HL-60/S4 treated with phorbol 12-myristate 13-acetate at 8.2 ng/mL for 4 days and 3 days (cell line): Measurements from ENCODE around the gene SETD1A.
"Not testable (repeated sequence)": the region's sequence is repeated elsewhere in the genome, so short reads cannot be mapped to it uniquely, and the experiment has no call there.

Experiments
- in situ Hi-C: fragments of 300-500 bp; cut with MboI; formaldehyde crosslinking; loops from 2 replicates; pipeline ENCODE4 v1.15.0; 2022; ENCODE audit warnings: low sequenced_read_pairs

SETD1A gene

DNA sequence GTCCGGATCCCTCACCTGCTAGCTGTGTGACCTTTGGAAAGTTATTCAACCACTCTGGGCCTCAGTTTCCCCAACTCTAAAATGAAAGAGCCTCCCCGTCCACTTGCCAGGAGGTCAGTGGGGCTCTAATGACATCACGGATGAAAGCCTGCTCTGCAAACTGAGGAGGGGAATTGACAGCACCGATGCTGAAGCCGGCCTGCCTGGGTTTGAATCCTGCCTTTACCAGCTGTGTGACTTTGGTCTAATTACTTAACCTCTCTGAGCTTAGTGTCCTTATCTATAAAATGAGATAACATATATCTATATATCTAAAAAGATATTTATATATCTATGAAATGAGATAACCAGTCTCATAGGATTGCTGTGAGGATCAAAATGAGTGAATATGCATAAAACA lies 51.0 kb downstream of the SETD1A start:
- in situ Hi-C loops, result no loop called here

DNA sequence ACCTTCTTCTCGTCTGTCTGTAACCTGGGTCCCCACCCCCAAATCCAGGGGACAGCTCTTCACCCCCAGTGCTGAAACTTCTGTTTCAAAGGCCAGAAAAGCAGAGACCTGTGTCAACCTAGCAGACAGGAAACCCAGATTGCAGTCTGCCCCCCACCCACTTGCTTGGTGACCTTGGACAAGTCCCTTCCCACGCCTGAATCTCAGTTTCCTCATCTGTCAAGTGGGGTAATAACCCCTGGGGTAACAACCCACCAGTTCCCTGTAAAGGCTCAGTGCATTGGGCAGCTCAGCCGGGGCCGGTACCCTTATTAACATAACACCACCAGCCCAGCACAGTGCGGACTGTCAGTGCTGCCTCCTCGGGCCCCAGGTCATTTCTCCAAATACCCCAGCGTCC lies 51.6 kb downstream of the SETD1A start:
- in situ Hi-C loops, result no loop called here

DNA sequence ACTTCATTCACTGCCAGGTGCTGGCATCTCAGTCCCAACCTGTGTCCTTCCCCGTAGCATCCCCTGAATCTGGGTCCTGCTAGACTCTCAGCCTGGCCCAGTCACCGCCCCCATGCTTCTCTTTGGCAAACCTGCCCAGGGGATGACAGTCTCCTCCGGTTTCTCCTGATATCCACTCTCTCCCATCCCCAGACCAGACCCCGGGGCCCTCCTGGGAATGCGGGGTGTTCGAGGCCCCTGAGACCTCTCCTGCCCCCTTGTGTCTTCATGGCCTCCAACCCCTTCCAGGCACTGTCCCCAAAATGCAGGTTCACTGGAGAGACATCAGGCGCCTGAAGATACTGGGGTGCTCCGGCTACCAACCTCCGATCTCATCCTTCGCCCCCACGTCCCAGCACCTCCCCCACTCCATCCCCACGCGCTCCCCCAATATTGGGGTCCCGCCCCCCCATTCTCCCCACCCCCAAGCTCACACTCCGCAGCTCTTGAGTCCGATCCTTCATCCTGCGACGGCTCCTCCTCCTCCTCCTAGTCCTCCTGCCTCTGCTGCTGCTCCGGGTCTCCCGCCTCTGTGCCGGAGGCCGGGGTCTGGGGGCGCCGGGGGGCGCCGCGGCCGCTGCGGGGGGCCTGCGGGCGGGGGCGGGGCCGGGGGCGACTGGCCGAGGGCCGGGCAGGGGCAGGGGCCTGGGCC lies 52.5 kb downstream of the SETD1A start:
- in situ Hi-C loops, result no loop called here

DNA sequence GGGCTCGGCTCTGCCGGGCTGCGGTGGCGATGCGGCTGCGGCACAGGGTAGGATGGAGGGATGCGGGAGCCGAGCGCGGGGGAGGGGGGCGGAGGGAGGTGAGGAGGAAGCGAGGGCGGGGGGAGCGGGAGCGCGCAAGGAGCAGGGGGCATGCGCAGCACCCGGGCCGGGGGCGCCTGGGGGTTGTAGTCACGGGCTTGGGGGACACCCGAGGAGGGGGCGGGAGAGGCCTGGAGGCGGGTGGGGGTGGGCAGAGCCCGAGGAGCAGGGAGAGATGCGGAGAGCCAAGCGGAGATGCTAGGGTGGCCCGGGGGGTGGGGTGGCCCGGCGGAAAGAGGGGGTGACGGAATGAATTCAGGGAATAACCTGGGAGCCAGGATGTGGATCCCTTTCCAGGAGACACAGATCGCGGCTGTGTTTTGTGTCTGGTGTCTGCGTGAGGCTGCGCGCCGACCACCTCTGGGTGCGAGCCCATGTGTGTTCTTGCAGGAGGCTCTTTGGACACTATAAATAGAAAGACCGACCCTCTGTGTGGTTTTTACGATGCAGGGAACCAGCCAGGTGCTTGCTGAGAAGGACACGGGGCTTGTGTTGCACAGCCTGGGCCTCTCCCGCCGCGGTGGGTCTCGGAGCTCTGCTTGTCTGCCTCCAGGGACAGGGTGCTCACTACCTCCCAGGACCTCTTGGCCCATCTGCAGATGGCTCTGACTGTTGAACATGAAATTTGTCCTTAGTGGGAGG lies 53.2 kb downstream of the SETD1A start, which contains the start of gene STX1B:
Gene STX1B (minus strand): TSS at position 54 of the 741 bp plus-strand sequence. CDS start 242 bp downstream, outside the sequence.
- in situ Hi-C loops, result no loop called here

DNA sequence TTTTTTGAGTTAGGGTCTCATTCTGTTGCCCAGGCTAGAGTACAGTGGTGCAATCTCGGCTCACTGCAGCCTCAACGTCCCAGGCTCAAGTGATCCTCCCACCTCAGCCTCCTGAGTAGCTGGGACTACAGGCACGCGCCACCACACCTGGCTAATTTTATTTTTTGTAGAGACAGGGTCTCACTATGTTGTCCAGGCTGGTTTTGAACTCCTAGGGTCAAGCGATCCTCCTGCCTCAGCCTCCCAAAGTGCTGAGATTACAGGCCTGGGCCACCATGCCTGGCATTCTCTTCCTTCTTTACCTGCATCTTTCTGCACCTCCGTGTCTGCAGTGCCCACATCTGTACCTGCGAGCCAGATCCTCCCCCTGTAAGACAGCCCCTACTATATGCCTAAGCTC lies 54.3 kb downstream of the SETD1A start:
- in situ Hi-C loops, result not testable (repeated sequence)

DNA sequence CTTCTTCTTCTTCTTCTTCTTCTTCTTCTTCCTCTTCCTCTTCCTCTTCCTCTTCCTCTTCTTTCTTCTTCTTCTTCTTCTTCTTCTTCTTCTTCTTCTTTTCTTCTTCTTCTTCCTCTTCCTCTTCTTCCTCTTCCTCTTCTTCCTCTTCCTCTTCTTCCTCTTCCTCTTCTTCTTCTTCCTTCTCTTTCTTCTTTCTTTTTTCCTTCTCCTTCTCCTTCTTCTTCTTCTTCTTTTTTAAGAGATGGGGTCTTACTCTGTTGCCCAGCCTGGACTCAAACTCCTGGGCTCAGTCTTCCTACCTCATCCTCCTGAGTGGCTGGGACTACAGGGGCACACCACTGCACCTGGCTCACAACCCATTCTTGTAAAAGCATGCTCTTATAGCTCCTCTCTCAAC lies 55.7 kb downstream of the SETD1A start:
- in situ Hi-C loops, result not testable (repeated sequence)

DNA sequence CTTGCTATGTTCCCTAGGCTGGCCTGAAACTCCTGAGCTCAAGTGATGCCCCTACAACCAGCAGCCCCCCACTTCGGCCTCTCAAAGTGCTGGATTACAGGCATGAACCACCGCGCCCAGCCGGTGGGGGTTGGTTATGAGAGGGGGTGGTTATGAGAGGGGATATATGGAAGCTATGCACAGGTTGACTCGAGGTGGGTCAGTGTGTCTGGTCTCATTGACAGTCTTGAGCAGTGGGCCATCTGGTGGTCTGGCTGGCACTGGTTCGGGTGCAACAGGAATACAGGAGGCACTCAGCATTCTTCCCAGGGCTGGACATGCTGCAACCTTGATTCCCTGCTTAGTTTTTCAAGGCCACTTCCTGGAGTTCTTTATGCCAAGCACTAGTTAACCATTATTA lies 58.5 kb downstream of the SETD1A start:
- in situ Hi-C loops, result no loop called here

DNA sequence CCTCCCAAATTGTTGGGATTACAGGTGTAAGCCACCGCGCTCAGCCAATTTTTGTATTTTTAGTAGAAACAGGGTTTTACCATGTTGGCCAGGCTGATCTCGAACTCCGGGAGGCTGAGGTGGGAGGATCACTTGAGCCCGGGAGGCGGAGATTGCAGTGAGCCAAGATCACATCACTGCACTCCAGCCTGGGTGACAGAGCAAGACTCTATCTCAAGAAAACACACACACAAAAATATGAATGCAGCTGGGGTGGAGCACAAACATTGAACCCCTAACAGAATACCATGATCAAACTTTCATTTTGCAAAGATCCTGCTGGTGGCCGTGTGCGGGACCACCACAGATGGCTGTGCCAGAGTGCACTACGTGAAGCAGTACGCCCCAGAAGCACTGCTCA lies 60.2 kb downstream of the SETD1A start:
- in situ Hi-C loops, result not testable (repeated sequence)

DNA sequence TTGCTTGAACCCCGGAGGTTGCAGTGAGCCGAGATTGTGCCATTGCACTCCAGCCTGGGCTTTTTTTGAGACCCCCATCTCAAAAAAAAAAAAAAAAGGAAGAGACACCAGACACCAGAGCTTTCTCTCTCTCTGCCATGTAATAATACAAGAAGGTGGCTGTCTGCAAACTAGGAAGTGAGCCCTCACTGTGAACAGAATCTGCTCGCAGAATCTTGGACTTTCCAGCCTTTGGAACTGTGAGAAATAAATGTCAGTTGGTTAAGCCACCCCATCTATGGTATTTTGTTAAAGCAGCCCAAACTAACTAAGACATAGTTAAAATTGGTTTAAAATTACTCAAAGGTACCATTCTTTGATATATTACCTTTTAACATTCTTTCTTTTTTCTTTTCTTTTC lies 63.0 kb downstream of the SETD1A start:
- in situ Hi-C loops, result no loop called here

DNA sequence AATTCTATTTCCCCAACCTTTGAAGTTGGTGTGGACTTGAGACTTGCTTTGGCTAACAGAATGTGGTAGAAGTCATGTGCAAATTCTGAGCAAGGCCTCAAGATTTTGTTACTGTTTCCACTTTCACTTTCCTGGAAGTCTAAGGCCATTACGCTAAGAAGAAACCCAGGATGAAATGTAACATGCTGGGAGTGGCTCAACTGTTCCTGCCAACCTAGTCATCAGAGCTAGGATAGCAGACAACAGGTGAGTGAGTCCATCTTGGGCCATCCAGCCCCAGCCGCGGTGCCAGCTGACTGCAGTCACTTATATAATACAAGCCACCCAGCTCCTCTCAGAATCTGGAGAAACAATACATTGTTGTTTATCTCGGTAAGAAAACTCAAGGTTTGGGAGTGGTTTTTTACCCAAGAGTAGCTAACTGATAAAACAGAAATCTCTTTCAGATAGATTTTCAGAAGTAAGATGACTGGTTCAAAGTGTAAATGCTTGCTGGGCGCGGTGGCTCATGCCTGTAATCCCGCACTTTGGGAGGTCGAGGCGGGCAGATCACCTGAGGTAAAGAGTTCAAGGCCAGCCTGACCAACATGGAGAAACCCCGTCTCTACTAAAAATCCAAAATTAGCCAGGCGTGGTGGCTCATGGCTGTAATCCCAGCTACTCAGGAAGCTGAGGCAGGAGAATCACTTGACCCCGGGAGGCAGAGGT lies 65.1 kb downstream of the SETD1A start:
- in situ Hi-C loops, result no loop called here

DNA sequence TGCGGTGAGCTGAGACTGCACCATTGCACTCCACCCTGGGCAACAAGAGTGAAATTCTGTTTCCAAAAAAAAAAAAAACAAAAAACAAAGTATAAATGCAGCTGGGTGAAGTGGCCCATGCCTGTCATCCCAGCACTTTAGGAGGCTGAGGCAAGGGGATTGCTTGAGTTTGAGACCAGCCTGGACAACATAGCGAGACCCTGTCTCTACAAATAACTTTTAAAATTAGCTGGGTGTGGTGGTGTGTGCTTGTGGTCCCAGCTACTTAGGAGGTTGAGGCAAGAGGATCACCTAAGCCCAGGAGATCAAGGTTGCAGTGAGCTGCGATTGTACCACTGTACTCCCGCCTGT lies 65.7 kb downstream of the SETD1A start:
- in situ Hi-C loops, result no loop called here

DNA sequence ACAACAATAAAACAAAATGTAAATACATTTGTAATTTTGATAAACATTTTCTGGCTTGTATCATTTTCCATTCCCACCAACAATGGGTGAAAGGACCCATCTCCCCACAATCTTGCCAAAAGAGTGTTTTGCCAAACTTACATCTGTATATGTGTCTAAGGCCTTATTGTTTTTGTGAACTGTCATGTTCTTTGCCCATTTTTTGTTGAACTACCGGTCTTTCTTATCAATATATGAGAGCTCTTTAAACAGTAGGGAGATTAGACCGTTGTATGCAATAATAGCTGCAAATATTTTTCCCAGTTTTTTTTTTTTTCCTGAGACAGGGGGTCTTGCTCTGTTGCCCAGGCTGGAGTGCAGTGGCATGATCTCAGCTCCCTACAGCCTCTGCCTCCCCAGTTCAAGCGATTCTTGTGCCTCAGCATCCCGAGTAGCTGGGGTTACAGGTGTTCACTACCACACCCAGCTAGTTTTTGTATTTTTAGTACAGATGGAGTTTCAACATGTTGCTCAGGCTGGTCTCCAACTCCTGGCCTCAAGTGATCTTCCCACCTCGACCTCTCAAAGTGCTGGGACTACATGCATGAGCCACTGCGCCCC lies 66.2 kb downstream of the SETD1A start:
- in situ Hi-C loops, result no loop called here

DNA sequence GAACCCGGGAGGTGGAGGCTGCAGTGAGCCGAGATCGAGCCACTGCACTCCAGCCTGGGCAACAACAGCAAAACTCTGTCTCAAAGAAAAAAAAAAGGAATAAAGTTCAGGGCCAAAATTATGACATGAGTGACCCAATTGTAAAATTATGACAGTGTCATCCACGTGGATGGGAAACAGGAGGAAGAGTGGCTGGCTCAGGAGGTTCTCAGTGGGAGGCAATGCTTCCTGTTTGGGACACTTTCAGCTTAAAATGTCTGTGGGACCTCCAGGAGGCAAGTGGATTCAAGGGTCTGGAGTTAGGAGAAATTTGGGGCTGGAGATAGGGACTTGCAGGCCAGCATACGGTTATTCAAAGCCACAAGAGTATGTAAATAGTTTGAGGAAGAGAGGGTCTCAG lies 67.8 kb downstream of the SETD1A start:
- in situ Hi-C loops, result no loop called here

DNA sequence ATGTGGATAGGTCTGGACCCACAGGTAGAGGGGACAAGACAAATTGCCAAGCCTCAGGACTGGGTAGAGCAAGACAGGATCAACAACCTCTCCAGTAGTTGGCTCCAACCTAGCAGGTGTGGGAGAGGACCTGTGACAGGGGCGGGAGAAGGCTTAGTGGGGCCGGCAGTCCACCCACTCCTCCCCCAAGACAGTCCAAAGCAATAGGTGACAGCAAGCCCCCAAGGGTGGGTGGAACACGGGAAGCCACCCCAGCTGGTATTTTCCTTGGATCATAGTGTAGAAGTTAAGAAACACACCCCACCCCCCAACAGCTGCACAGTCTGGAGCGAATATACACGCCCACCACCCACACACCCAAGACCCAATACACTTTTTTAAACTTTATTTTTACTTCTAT lies 71.7 kb downstream of the SETD1A start:
- in situ Hi-C loops, result no loop called here

DNA sequence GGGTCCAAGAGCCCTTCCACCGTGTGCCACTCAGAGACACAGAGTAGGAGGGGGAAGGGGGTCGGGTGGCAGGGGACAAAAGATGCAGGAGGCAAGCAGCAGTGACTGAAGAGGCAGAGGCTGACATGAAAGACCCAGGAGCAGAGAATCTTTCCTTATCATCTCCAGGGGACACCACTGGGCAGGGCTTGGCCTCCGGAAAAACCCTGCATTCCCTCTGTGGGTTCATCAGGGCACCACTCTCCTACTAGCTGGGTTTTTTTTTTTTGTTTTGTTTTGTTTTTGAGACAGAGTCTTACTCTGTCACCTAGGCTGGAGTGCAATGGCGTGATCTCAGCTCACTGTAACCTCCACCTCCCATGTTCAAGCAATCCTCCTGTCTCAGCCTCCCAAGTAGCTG lies 73.7 kb downstream of the SETD1A start:
- in situ Hi-C loops, result no loop called here

DNA sequence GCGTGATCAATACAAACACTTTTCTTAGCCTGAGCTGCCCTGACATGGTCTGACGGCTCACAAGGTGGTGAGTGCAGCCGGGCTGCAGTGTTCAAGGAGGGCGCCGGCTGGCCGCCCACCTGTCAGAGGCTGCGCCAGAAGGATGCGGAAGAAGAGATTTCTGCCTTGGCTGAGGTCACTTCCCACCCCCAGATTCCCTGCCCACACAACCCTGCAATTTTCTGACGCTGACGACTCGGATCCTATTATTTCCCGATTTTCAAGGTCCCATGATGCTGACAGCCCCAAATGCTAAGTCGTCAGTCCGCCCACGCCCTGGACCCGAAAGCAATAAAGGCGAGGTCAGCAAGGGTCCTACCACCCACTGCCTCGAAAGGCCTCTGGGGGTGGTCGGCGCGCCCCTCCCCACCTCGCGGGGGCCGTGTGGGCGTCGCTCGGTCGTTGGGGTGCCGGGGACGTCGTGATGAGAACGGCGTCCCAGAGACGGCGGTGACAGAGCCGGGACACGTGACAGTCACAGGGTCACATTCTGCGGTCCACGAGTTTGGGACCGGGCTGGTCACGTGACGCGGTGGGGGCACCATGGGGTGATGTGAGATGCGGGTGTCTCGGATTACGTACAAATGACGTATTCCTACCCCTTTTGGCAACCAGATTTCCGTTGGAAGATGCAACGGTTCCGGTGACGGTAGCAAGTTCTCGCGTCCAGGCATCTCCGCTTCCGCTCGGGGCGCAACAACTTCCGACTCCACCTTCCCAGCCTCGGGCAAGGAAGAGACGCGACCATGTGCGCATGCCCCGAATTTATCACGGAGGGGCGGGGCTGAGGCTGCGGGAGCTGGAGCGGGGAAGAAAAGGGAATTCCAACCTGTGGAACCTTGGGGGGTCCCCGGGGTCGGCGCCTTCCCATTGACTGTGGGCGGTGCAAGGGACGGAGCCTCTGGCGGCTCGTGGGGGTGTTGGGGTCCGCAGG lies 75.5 kb downstream of the SETD1A start, which contains the start of gene STX4:
Gene STX4 (plus strand): TSS at position 823 of the 973 bp plus-strand sequence. CDS start 248 bp downstream, outside the sequence.
- in situ Hi-C loops, result no loop called here

DNA sequence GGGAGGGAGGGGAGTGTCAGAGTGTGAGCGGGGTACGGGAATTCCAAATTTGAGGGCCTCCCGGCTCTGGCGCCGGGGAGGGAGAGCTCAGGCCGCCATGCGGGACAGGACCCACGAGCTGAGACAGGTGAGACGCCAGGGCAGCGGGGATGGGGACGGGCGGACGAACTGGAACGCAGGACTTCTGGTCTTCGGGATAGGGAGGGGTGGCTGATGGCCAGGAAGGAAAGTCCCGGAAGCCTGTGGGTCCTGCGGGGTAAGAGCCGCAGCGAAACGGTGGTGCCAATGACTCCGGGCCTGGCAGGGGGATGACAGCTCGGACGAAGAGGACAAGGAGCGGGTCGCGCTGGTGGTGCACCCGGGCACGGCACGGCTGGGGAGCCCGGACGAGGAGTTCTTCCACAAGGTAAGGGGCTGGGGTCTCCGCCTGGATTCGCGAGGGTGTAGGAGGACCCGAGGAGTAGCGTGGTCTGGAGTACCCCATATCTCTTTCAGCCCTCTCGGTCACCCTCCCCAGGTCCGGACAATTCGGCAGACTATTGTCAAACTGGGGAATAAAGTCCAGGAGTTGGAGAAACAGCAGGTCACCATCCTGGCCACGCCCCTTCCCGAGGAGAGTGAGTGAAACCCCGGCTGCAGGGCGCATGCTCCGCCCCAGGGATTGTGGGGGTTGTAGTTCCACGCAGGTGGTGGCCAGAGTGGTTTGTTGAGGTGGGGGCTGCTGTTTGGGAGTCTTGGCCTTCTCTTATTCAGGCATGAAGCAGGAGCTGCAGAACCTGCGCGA lies 76.3 kb downstream of the SETD1A start:
- in situ Hi-C loops, result no loop called here
